Activated naive CD8-positive, alpha-beta T cell treated with anti-CD3 and anti-CD28 coated beads for 36 hours (primary cell): Measurements from ENCODE around the gene INPP5F. TPM values are rescaled to one million over a fixed set of nuclear protein-coding genes. Genes with fewer than 3 reads are reported as not detected.
"Not testable (repeated sequence)": the region's sequence is repeated elsewhere in the genome, so short reads cannot be mapped to it uniquely, and the experiment has no call there.

Source experiments
- DNase-seq: peaks from one replicate; pipeline ENCODE4 v3.0.0; 2021
- H3K27ac Mint-ChIP-seq: one replicate; pipeline ENCODE4 v1.8.0; 2022; ENCODE audit warnings: mild to moderate bottlenecking, moderate library complexity, mixed read lengths
- H3K27me3 Mint-ChIP-seq: one replicate; pipeline ENCODE4 v1.8.0; 2022; ENCODE audit warnings: mild to moderate bottlenecking, mixed read lengths
- H3K36me3 Mint-ChIP-seq: one replicate; pipeline ENCODE4 v1.8.0; 2021; ENCODE audit warnings: mild to moderate bottlenecking, mixed read lengths
- H3K4me1 Mint-ChIP-seq: one replicate; pipeline ENCODE4 v1.8.0; 2021; ENCODE audit warnings: mixed read lengths
- H3K4me3 Mint-ChIP-seq: one replicate; pipeline ENCODE4 v1.8.0; 2022; ENCODE audit warnings: mild to moderate bottlenecking, moderate library complexity, mixed read lengths
- H3K9me3 Mint-ChIP-seq: one replicate; pipeline ENCODE4 v1.8.0; 2022; ENCODE audit warnings: mixed read lengths
- total RNA-seq, 2 experiments: library from RNA; stranded (reverse); gene quantifications; one replicate each; pipeline ENCODE4 v1.2.3, GENCODE V29; 2021

INPP5F gene
- total RNA-seq, 2 experiments from 2014 or later: 19.1 to 20.2 TPM

- H3K27ac Mint-ChIP-seq: peak overlapping the region; percentile 57
- peaks cover 10% of the 10 kb centered on the region for H3K9me3 Mint-ChIP-seq
- DNase-seq: no peak
- H3K4me3 Mint-ChIP-seq: no peak overlapping the region
- H3K4me1 Mint-ChIP-seq: peaks cover 45% of the 10 kb centered on the region
- no peaks in the 10 kb centered on the region for H3K27me3 Mint-ChIP-seq
- peaks cover 44% of the 10 kb centered on the region for H3K36me3 Mint-ChIP-seq
Measured at GRCh38 chr10:119863951-119864565, 138.2 kb downstream of the INPP5F start.

GRCh38 chr10:119865699-119866240 lies 139.9 kb downstream of the INPP5F start:
- no peak for DNase-seq
- Mint-ChIP-seq H3K4me3 (no peak overlapping the region), H3K9me3 (peaks cover 10% of the 10 kb centered on the region), H3K36me3 (peaks cover 45% of the 10 kb centered on the region), H3K4me1 (peaks cover 47% of the 10 kb centered on the region), H3K27me3 (no peaks in the 10 kb centered on the region), H3K27ac (no peak overlapping the region)

DNA sequence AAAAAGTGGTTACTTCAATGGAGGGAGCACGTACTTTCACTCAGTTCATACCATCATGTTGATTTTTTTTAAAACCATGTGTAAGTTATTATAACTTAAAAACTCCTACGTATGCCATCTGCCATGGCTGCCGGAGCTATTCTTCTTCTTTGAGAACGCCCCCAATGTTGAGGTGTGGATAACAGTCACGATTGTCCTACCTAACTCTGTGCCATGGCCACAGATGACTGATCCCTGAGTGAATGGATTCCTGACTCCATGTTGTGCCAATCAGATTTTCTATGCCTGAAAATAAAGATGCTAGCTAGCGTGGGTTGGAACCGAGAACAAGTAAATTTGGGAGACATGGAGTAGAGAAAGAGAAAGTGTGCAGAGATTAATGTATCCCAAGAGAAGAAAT lies 141.5 kb downstream of the INPP5F start:
- no peak overlapping the region for H3K4me3 Mint-ChIP-seq
- peaks cover 42% of the 10 kb centered on the region for H3K4me1 Mint-ChIP-seq
- H3K27me3 Mint-ChIP-seq: no peaks in the 10 kb centered on the region
- H3K9me3 Mint-ChIP-seq: peaks cover 10% of the 10 kb centered on the region
- DNase-seq: no peak
- no peak overlapping the region for H3K27ac Mint-ChIP-seq
- peaks cover 43% of the 10 kb centered on the region for H3K36me3 Mint-ChIP-seq

GRCh38 chr10:119869398-119869797 lies 143.5 kb downstream of the INPP5F start:
- H3K27ac Mint-ChIP-seq: peak overlapping the region; percentile 31
- H3K36me3 Mint-ChIP-seq: peaks cover 35% of the 10 kb centered on the region
- peak overlapping the region; percentile 47 for H3K4me3 Mint-ChIP-seq
- H3K9me3 Mint-ChIP-seq, H3K27me3 Mint-ChIP-seq, DNase-seq: not testable (repeated sequence)
- peaks cover 39% of the 10 kb centered on the region for H3K4me1 Mint-ChIP-seq

GRCh38 chr10:119871881-119872609 lies 146.2 kb downstream of the INPP5F start:
- Mint-ChIP-seq H3K4me3 (peak overlapping the region; percentile 82), H3K4me1 (peaks cover 33% of the 10 kb centered on the region), H3K27ac (peak overlapping the region; percentile 83), H3K27me3 (no peaks in the 10 kb centered on the region), H3K9me3 (no peaks in the 10 kb centered on the region), H3K36me3 (peaks cover 12% of the 10 kb centered on the region)
- peak; percentile 65 for DNase-seq

DNA sequence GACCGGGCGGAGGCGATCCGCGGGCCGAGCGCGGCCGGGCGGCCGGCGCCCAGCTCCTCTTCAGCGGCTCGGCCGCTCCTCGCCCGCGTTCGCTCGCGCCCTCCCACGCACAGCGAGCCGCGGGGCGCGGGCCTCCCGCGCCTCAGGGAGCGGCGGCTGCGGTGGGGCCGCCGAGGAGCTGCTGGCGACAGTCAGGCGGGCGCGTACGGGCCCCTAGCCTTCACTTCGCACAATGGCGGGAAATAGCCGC lies 146.7 kb downstream of the INPP5F start, which contains the start of gene MCMBP:
MCMBP (minus strand) TSS at position 234 of the 250 bp plus-strand sequence. CDS start 259 bp downstream, outside the sequence.
- Mint-ChIP-seq H3K9me3 (no peaks in the 10 kb centered on the region), H3K27ac (peak within 1 kb of the TSS; percentile 86), H3K4me3 (peak within 1 kb of the TSS; percentile 82), H3K27me3 (no peaks in the 10 kb centered on the region), H3K4me1 (peaks cover 30% of the 10 kb centered on the region), H3K36me3 (peaks cover 9% of the 10 kb centered on the region)
- no peak for DNase-seq

- H3K27me3 Mint-ChIP-seq: no peaks in the 10 kb centered on the region
- H3K36me3 Mint-ChIP-seq: peaks cover 8% of the 10 kb centered on the region
- no peaks in the 10 kb centered on the region for H3K9me3 Mint-ChIP-seq
- H3K4me1 Mint-ChIP-seq: peaks cover 27% of the 10 kb centered on the region
- peak; percentile 92 for DNase-seq
- peak overlapping the region; percentile 86 for H3K27ac Mint-ChIP-seq
- peak overlapping the region; percentile 77 for H3K4me3 Mint-ChIP-seq
Measured at GRCh38 chr10:119872860-119873681, 147.2 kb downstream of the INPP5F start.

- Mint-ChIP-seq H3K36me3 (no peaks in the 10 kb centered on the region), H3K27ac (no peak overlapping the region), H3K9me3 (no peaks in the 10 kb centered on the region), H3K4me1 (peaks cover 5% of the 10 kb centered on the region), H3K27me3 (no peaks in the 10 kb centered on the region), H3K4me3 (no peak overlapping the region)
- DNase-seq: no peak
Measured at GRCh38 chr10:119878524-119878923, 152.7 kb downstream of the INPP5F start.

Other genes starting within 250 kb of the INPP5F start
- gene RGS10, start 183.3 kb upstream of the INPP5F start, total RNA-seq: 100 to 1,000 TPM; 273 to 294 TPM
- 100 to 1,000 TPM; 212 to 215 TPM for gene TIAL1, start 129.1 kb upstream of the INPP5F start, total RNA-seq
- 10 to 100 TPM; 15.3 to 17.5 TPM for gene BAG3, start 74.7 kb upstream of the INPP5F start, total RNA-seq
- 100 to 1,000 TPM; 120 to 121 TPM for gene MCMBP, start 146.8 kb downstream of the INPP5F start, total RNA-seq
- 10 to 100 TPM; 79.8 to 88.6 TPM for gene SEC23IP, start 166.7 kb downstream of the INPP5F start, total RNA-seq